Measurements from ENCODE around the gene METTL6.
"Not testable (repeated sequence)": the region's sequence is repeated elsewhere in the genome, so short reads cannot be mapped to it uniquely, and the experiment has no call there.

Gene METTL6

DNA sequence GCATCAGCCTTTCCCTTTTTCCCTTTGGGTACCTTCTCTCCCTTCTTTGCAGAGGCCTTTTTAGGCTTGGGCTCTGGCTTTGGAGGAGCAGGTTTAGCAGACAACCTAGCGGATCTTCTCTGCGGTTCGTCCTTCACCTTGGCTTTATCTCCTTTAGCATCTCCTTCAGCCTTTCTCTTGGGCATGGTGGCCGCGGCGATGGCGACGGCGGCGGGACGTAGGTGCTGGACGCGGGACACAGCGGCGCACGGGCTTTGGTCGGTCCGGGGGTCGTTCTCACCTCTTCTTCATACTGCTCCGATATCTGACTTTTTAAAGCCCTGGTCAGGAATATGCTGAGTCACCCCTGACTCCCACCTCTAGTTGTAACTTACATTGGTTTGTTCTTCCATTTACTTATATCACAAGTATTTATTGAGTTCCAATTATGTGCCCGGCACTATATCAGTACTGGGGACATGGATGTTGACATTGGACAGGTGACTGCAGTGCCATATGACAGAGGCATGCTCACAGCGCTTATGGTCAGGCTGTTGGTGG, 51.8 kb downstream of the METTL6 start:
- DNase-seq (ENCODE audit: low read depth in 1 of 2, low spot score in 1 of 2): no peak

DNA sequence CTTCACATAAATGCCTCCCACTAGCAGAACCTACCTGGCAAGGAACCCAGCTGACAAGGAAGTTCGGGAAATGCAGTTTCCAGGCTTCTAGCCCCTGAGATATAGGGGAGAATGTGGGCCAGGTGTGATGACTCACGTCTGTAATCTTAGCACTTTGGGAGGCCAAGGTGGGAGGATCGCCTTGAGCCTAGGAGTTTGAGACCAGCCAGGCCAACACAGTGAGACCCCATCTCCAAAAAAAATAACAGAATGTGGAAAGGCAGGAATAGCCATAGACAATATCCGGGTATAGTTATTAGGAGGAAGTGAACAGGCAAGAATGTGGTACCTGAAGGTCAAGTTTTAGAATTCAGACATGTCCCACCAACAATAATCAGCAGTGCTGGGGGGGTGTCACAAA, 54.4 kb downstream of the METTL6 start:
- DNase-seq (ENCODE audit: low read depth in 1 of 2, low spot score in 1 of 2): no peak

DNA sequence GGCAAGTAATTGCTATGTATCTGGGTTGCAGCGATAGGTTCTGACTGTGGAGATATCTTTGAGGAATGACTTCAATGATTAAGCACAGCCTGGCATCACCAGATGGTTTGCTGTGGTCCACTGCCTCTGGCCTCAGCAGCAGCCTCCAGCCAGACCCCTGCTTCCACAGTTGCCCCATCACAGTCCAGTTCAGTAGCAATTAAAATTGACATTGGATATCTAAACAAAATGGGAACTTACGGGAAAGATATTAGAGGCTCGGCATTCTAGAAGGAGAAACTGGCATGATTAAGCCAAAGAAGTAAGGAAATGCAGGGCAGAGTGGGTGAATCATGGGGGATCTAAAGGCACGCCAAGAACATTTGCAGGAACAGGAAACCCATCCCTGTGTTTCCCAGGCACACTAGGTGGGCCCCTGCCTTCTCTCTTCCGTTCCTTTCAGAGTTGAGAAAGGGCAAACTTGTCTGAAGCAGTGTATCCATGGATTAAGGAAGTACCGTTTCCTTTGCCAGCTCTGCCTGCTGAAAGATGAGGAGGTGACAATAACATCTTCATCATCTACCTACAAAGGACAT, 58.7 kb downstream of the METTL6 start:
- no peak for DNase-seq (ENCODE audit: low read depth in 1 of 2, low spot score in 1 of 2)

DNA sequence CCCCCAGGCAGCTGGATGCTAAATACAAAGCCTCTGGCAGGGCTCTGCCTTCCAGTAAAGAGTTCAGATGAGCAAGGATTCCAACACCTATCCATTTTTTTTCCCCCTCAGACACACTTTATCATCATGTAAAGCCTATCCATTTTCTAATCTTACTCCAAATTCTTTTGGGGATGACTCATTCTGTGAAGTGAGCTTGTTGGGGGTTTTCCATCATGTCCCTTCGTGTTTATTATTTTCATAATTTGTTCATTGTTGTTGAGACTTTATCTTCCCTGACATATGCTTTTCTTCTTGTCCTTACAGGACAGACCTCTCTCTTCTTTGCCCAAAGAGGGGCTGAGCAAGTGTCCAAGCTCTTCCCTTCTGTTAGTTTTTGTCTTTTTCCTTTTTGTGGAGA, 60.3 kb downstream of the METTL6 start:
- no peak for DNase-seq (ENCODE audit: low read depth in 1 of 2, low spot score in 1 of 2)

DNA sequence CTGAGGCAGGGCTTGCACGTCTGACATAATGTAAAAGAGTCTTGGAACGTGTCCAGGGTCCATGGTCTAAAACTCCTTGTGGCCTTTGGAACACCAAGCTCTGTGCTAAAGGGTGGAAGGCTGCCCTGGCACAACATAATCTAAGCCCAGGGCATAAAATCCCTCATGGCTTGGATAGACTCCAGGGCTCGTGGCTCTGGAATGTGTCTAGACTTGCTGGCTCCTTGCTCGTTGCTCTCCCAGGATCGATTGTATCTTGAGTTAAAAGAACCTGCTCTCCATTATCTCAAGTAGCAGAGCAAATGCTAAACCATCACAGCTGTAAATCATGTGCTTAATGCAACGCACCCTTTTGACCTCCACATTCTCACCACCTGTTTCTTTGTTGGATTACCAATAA, 63.3 kb downstream of the METTL6 start:
- DNase-seq (ENCODE audit: low read depth in 1 of 2, low spot score in 1 of 2): not testable (repeated sequence)

DNA sequence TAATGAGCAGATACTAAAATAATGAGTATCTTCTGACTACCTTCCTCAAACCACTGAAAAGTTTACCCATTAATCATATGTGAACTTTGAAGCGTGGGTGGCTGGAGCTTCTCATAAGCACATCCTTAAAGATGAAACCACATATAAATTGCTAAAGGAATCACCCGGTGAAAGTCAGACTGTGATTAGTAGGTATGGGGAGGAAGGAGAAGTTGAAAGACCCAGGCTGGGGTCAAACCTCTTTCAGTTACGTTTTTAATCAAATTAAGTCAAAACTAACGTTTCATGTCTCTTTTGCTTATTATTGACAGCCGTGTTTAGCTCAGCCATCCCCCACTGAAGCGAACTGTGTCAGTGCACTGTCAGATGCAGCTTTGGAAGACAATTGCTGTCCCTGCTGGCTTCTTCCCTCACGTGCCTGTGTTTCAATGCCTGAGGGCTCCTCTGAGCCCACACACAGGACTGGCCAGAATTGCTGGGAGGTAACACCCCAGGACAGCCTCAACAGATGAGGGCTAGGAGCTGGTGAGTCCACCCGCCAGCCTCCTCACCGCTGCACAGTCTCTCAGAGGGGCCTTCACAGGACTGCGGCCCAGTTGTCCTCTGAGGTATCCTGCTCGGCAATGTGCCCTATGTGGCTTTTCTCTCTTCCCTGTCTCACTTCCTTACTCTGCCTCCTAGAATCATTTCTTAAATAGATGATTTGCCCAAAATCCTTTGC, 65.7 kb downstream of the METTL6 start:
- peak in 1 of 2 donors; percentile 30 for DNase-seq (ENCODE audit: low read depth in 1 of 2, low spot score in 1 of 2)

DNA sequence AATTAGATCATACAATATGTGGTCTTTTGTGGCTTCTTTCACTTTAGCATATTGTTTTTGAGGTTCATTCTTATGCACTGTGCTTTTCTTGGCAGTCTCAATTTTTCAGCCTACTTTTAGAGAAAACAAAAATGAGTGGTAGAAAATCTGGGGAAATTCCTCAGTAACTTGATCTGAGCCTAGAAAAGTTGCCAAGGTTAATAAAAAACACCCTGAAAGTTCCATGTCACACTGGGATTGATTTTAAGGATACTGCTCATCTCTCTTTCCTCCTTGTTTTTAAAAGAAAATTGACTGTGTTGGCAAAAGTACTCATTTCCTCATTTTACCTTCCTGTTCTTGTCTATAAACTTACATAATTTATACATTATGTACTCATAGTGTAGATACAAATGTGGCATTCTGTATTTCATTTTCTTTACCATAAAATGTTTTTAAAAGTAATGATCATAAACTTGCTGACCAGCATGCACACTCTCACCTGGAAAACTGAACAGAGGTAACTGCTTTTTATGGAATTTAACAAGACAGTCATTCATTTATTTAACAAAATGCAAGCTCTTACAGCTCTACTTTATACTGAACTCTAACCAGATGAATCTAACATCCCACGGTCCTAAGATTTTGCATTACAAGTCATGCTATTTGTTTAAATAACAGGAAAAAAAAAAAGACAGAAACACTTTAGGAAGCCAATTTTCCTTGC, 66.4 kb downstream of the METTL6 start:
- no peak for DNase-seq (ENCODE audit: low read depth in 1 of 2, low spot score in 1 of 2)
